Esophagus muscularis mucosa (tissue), 4 donors: ENCODE results near the gene CLVS2. TPM values are rescaled to one million over a fixed set of nuclear protein-coding genes. Genes with fewer than 3 reads are reported as not detected.

Experiments
- DNase-seq: peaks from one replicate; pipeline ENCODE4 v3.0.0-alpha.2; 2017; ENCODE audit errors: extremely low spot score
- H3K27ac ChIP-seq, 4 donors: fragments of 200-600 bp; sonication (generic); replicated peaks in 1 of 4; 1 replicate in 3 of 4; 2 replicates in 1 of 4; pipeline ENCODE4 v1.5.1; 2016 to 2019; ENCODE audit warnings: mild to moderate bottlenecking in 1 of 4
- H3K27me3 ChIP-seq, 4 donors: fragments of 200-600 bp; sonication (generic); one replicate each; pipeline versions ENCODE4 v1.5.1 to v1.6.0; 2016 to 2019
- H3K36me3 ChIP-seq, 4 donors: fragments of 200-600 bp; sonication (generic); one replicate each; pipeline ENCODE4 v1.5.1; 2016 to 2019
- H3K4me1 ChIP-seq, 4 donors: fragments of 200-600 bp; sonication (generic); one replicate each; pipeline ENCODE4 v1.5.1; 2016 to 2019
- H3K4me3 ChIP-seq, 4 donors: fragments of 200-600 bp; sonication (generic); 1 replicate in 2 of 4; 2 replicates in 2 of 4; pipeline ENCODE4 v1.5.1; 2016 to 2019; ENCODE audit warnings: mild to moderate bottlenecking in 4 of 4, moderate library complexity in 1 of 4
- H3K9me3 ChIP-seq, 4 donors: fragments of 200-600 bp; sonication (generic); 1 replicate in 3 of 4; 2 replicates in 1 of 4; pipeline ENCODE4 v1.5.1; 2016 to 2019
- CTCF ChIP-seq, 3 experiments: fragments of 200-600 bp in 2 of 3; fragments of 450-650 bp in 1 of 3; sonication (generic) in 2 of 3; IDR thresholded peaks; one replicate each; pipeline ENCODE4 v1.5.1; 2017 to 2019; ENCODE audit warnings: antibody characterized with exemption in 3 of 3, mild to moderate bottlenecking in 2 of 3, moderate library complexity in 1 of 3
- EP300 ChIP-seq: sonication (generic); formaldehyde crosslinking; IDR thresholded peaks from one replicate; pipeline ENCODE4 v1.6.1; 2017; ENCODE audit warnings: antibody characterized with exemption
- POLR2A ChIP-seq: fragments of 450-650 bp; IDR thresholded peaks from one replicate; pipeline ENCODE4 v1.6.1; 2017; ENCODE audit warnings: antibody characterized with exemption, moderate library complexity, mild to moderate bottlenecking, low read depth
- POLR2AphosphoS5 ChIP-seq, 2 donors: sonication (generic); formaldehyde crosslinking; IDR thresholded peaks; one replicate each; pipeline ENCODE4 v1.6.1; 2017; ENCODE audit warnings: antibody characterized with exemption in 2 of 2
- WGBS: methylation state at CpG from one replicate; pipeline ENCODE4 v1.1.5; 2018; 5-methylcytosine and 5-hydroxymethylcytosine counted together
- intact Hi-C: fragments of 100-400 bp; cut with DNase I; formaldehyde crosslinking; loops from one replicate; pipeline ENCODE4 v1.15.1; 2023
- total RNA-seq, 4 donors: library from RNA; depleted of rRNA; stranded (reverse); fragments of >200 nt; gene quantifications; one replicate each; pipeline versions ENCODE4 v1.1.0 to v1.2.1, GENCODE V29; 2016

The CLVS2 gene
- total RNA-seq, 4 donors from 2014 or later, result under 0.01 to 0.33 (median 0.12) TPM

- WGBS, result 86% methylated on average over 3 of the region's 3 CpGs
- Histone ChIP-seq H3K27ac (no peak overlapping the region), H3K27me3 (peaks cover 0 to 24% (median 4%) of the 10 kb centered on the region in 4 donors), H3K9me3 (no peaks in the 10 kb centered on the region), H3K36me3 (no peaks in the 10 kb centered on the region), H3K4me3 (no peak overlapping the region), H3K4me1 (peaks cover 0 to 4% (median 3%) of the 10 kb centered on the region in 4 donors)
- intact Hi-C loops, result no loop called here
- no peak for DNase-seq
- TF ChIP-seq POLR2AphosphoS5 (IDR thresholded peaks at IDR 0.05), result no peak
- no peak for TF ChIP-seq CTCF (IDR thresholded peaks at IDR 0.05)
- TF ChIP-seq EP300, result no peak
- TF ChIP-seq POLR2A, result no peak
Measured at GRCh38 chr6:123001540-123001939, 5.5 kb downstream of the CLVS2 start.

GRCh38 chr6:123007885-123008284 is 11.8 kb downstream of the CLVS2 start:
- no peaks in the 10 kb centered on the region for H3K36me3 ChIP-seq
- TF ChIP-seq CTCF (IDR thresholded peaks at IDR 0.05) (no peak), EP300 (no peak), POLR2AphosphoS5 (IDR thresholded peaks at IDR 0.05) (no peak), POLR2A (no peak)
- no peak for DNase-seq
- H3K4me3 ChIP-seq, result no peak overlapping the region
- H3K27ac ChIP-seq, result no peak overlapping the region
- intact Hi-C loops, result no loop called here
- H3K4me1 ChIP-seq, result no peaks in the 10 kb centered on the region
- no peaks in the 10 kb centered on the region for H3K27me3 ChIP-seq
- no peaks in the 10 kb centered on the region for H3K9me3 ChIP-seq

GRCh38 chr6:123009059-123009458 is 13.0 kb downstream of the CLVS2 start:
- 81% methylated on average over 2 of the region's 2 CpGs for WGBS
- intact Hi-C loops, result no loop called here
- no peaks in the 10 kb centered on the region for H3K4me1 ChIP-seq
- no peak overlapping the region for H3K27ac ChIP-seq
- H3K9me3 ChIP-seq, result no peaks in the 10 kb centered on the region
- no peaks in the 10 kb centered on the region for H3K36me3 ChIP-seq
- H3K4me3 ChIP-seq, result no peak overlapping the region
- DNase-seq, result no peak
- H3K27me3 ChIP-seq, result no peaks in the 10 kb centered on the region
- TF ChIP-seq POLR2AphosphoS5 (IDR thresholded peaks at IDR 0.05) (no peak), CTCF (IDR thresholded peaks at IDR 0.05) (no peak), POLR2A (no peak), EP300 (no peak)

DNA sequence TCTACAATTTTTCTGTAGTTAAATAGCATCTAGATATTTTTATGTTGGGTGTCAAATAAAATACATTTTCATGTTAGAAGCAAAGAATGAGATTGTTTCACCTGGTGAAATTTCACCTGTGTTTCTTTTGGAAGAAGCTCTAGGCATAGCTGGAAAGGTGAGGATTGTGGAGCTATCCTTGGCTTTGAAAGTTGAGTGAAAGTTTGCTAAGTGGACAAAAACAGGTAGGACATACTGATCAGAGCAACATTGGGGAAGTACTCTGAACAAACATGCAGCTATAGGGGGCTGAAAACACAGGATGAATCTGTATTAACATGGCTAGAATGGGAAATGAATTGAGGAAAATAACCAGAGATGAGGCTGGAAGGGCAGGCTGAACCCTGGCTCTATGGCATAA is 18.8 kb downstream of the CLVS2 start:
- no peaks in the 10 kb centered on the region for H3K27me3 ChIP-seq
- H3K36me3 ChIP-seq, result no peaks in the 10 kb centered on the region
- H3K27ac ChIP-seq, result no peak overlapping the region
- TF ChIP-seq POLR2A, result no peak
- no peak for TF ChIP-seq POLR2AphosphoS5 (IDR thresholded peaks at IDR 0.05)
- DNase-seq, result no peak
- H3K9me3 ChIP-seq, result no peaks in the 10 kb centered on the region
- H3K4me3 ChIP-seq, result no peak overlapping the region
- H3K4me1 ChIP-seq, result no peaks in the 10 kb centered on the region
- intact Hi-C loops, result no loop called here

DNA sequence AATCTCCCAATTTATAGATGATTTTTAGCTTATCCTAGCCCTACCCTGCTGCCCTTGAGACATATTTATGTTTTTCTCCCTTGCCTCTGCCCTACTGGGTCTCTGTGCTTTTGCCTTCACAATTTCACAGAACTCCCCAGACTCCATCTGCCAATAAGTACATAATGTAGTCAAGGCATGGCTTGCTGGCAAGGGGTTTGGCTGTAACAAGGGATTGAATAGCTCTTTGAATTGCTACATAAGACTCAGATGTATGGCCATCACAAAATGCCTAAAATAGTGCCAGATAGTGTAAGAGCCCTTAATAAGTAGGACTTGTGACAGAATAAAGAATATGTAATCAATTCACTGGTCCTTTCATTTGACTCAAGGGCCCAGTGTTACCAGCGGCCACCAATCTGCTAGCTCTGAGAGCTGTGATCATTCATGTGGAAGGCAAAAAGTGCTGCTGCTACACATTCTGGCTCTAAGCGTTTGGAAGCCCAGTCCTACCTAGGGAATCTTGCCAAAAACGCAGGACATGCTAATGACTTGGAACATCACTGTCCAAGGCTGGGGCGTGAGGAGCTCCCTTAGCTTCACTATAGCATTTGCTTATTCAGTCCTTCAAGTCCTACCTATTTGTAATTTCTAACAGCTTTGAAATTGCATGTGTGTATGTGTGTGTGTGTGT is 20.5 kb downstream of the CLVS2 start:
- no peak overlapping the region for H3K27ac ChIP-seq
- DNase-seq, result no peak
- intact Hi-C loops, result no loop called here

More for the DNA sequence above, 20.5 kb downstream of the CLVS2 start:
- whole genome bisulfite sequencing, result 69% methylated on average over 4 of the region's 4 CpGs
- H3K27me3 ChIP-seq, result no peaks in the 10 kb centered on the region
- TF ChIP-seq CTCF (IDR thresholded peaks at IDR 0.05) (no peak), POLR2AphosphoS5 (IDR thresholded peaks at IDR 0.05) (no peak), POLR2A (no peak), EP300 (no peak)
- no peaks in the 10 kb centered on the region for H3K9me3 ChIP-seq
- H3K4me1 ChIP-seq, result no peaks in the 10 kb centered on the region
- no peaks in the 10 kb centered on the region for H3K36me3 ChIP-seq
- H3K4me3 ChIP-seq, result no peak overlapping the region
